ENCODE results near the gene EPHB4. TPM values are rescaled to one million over a fixed set of nuclear protein-coding genes. Genes with fewer than 3 reads are reported as not detected.

EPHB4 gene
- total and polyA plus RNA-seq, 2 of the 8 experiments (the other 6 are each of a cell fraction or from before 2014, with no cell fraction given), result 85.0 to 113 TPM

GRCh38 chr7:100840470-100841100 is 13.3 kb upstream of the EPHB4 start:
- CTCF ChIA-PET (ENCODE audit: partially characterized antibody), result interaction anchor here (0.9 kb wide), 1 partner anchor 13 kb away, joined by 3 read pairs; the partner anchor contains the start of gene EPHB4
- Histone ChIP-seq H2AFZ (ENCODE audit: low read length) (no peak overlapping the region), H3K23ac (ENCODE audit: insufficient read length) (no peak overlapping the region), H3K4me1 (replicated peaks in 1 of 4; ENCODE audit: control insufficient read depth in 3 of 4, insufficient read depth in 4 of 4, low read length in 3 of 4) (peaks cover 3 to 8% (median 7%) of the 10 kb centered on the region in 4 experiments), H2BK5ac (ENCODE audit: low read depth, low read length) (no peak overlapping the region), H4K91ac (replicated peaks; ENCODE audit: insufficient read length, low read length) (no peak overlapping the region), H3K27me3 (replicated peaks in 1 of 4; ENCODE audit: control insufficient read depth in 3 of 4, extremely low read depth in 1 of 4, insufficient read depth in 3 of 4, low read length in 3 of 4) (no peaks in the 10 kb centered on the region), H3K18ac (ENCODE audit: extremely low read depth, low read length) (no peak overlapping the region), H3K4me2 (ENCODE audit: insufficient read depth in 1 of 2, low read depth in 2 of 2, low read length in 2 of 2) (no peak overlapping the region), H4K8ac (ENCODE audit: extremely low read depth, insufficient read depth, low read length) (no peak overlapping the region; the same call in 1 of the 2 replicates), H3K79me1 (ENCODE audit: low read depth, low read length) (no peaks in the 10 kb centered on the region), H3K4ac (replicated peaks; ENCODE audit: insufficient read length, low read depth, low read length) (no peak overlapping the region), H2BK15ac (ENCODE audit: low read length) (no peak overlapping the region), H2BK12ac (ENCODE audit: low read depth, low read length) (no peak overlapping the region), H3K9me3 (ENCODE audit: insufficient read depth in 2 of 2, low read depth in 1 of 2, low read length in 1 of 2) (no peaks in the 10 kb centered on the region), H3K23me2 (ENCODE audit: low read depth, low read length) (peaks cover 3% of the 10 kb centered on the region; the same call in 1 of the 2 replicates), H4K5ac (ENCODE audit: insufficient read length, low read depth, low read length) (no peak overlapping the region), H3K79me2 (ENCODE audit: control insufficient read depth in 1 of 2, insufficient read depth in 2 of 2, low read length in 2 of 2) (no peaks in the 10 kb centered on the region), H3K14ac (ENCODE audit: insufficient read length) (no peak overlapping the region), H3K9ac (replicated peaks in 1 of 4; ENCODE audit: extremely low read depth in 1 of 4, low read depth in 3 of 4, low read length in 3 of 4) (no peak overlapping the region), H3K4me3 (ENCODE audit: extremely low read depth in 1 of 4, insufficient read depth in 2 of 4, low read depth in 3 of 4, low read length in 4 of 4) (no peak overlapping the region), H2BK120ac (replicated peaks; ENCODE audit: low read depth, low read length) (no peak overlapping the region), H4K20me1 (replicated peaks in 1 of 2; ENCODE audit: control insufficient read depth in 1 of 2, insufficient read depth in 2 of 2, low read length in 2 of 2) (no peaks in the 10 kb centered on the region), H2BK20ac (ENCODE audit: low read length) (no peak overlapping the region), H2AK5ac (ENCODE audit: low read depth, low read length) (no peak overlapping the region), H3K27ac (ENCODE audit: low read depth, low read length) (no peak overlapping the region), H3K36me3 (ENCODE audit: control insufficient read depth in 2 of 4, insufficient read depth in 4 of 4, low read length in 3 of 4) (no peaks in the 10 kb centered on the region), H3K56ac (replicated peaks; ENCODE audit: insufficient read length, low read depth, low read length) (no peak overlapping the region)
- no peak for FAIRE-seq
- POLR2A ChIA-PET (ENCODE audit: partially characterized antibody), result no interaction called here
- 71% methylated on average over 8 of the region's 8 CpGs; no CpG with 5 or more reads in 1 of the 2 experiments for WGBS, 2 experiments (ENCODE audit: extremely low coverage in 1 of 2, insufficient coverage in 1 of 2, insufficient read length in 1 of 2, insufficient replicate concordance in 2 of 2, low coverage in 1 of 2, low lambda C conversion rate in 2 of 2, missing lambda C conversion rate in 1 of 2)
- DNase-seq (ENCODE audit: low read depth in 1 of 2, low spot score in 2 of 2), result no peak
- TF ChIP-seq SUZ12 (IDR thresholded peaks at IDR 0.05; ENCODE audit: low read length) (no peak), TAF7 (optimal IDR thresholded peaks at IDR 0.05; ENCODE audit: borderline replicate concordance, low read depth, low read length) (no peak), GTF2F1 (IDR thresholded peaks at IDR 0.05; ENCODE audit: borderline replicate concordance, low read depth, low read length) (no peak)

Data from H1 (cell line).